B cell (primary cell): ENCODE measurements around the gene ANKS1B. TPM values are rescaled to one million over a fixed set of nuclear protein-coding genes. Genes with fewer than 3 reads are reported as not detected.

Source experiments
- ATAC-seq: fragments of 200-7000 bp; cut with Tn5 transposase; one replicate; pipeline ENCODE4 v1.10.0; 2021; ENCODE audit warnings: low read depth, mild to moderate bottlenecking, moderate number of reproducible peaks, moderate library complexity
- CTCF ChIA-PET: fragments of 350-600 bp; sonication (Branson Sonifier 250); formaldehyde crosslinking; loops from one replicate; lab custom pipeline; 2021; ENCODE audit warnings: antibody characterized with exemption, inconsistent platforms; lab: Charles Lee
- POLR2A ChIA-PET: fragments of 350-600 bp; sonication (Branson Sonifier 250); formaldehyde crosslinking; loops from one replicate; lab custom pipeline; 2021; ENCODE audit warnings: antibody characterized with exemption; lab: Charles Lee
- DNase-seq: peaks from one replicate; pipeline ENCODE4 v3.0.0; 2013
- H2AFZ ChIP-seq: 2 replicates; pipeline ENCODE4 v1.6.1; 2012; ENCODE audit warnings: mild to moderate bottlenecking, low read depth, low read length; ENCODE audit not compliant: insufficient read depth, poor library complexity, severe bottlenecking
- H3K27ac ChIP-seq, 2 donors: 1 replicate in 1 of 2; 2 replicates in 1 of 2; pipeline ENCODE4 v1.5.1; 2012 to 2013; ENCODE audit warnings: low read length in 2 of 2, mild to moderate bottlenecking in 2 of 2, moderate library complexity in 1 of 2
- H3K27me3 ChIP-seq, 4 experiments: fragments of 200-600 bp in 1 of 4; sonication (generic) in 1 of 4; replicated peaks in 1 of 4; 1 replicate in 2 of 4; 2 replicates in 2 of 4; pipeline versions ENCODE4 v1.6.1 to v1.7.0; 2013 to 2016; ENCODE audit warnings: low read length in 3 of 4, mild to moderate bottlenecking in 2 of 4, mixed read lengths in 1 of 4, moderate library complexity in 1 of 4; ENCODE audit not compliant: insufficient read depth in 4 of 4, control insufficient read depth in 3 of 4; ENCODE audit errors: control extremely low read depth in 1 of 4
- H3K36me3 ChIP-seq, 2 experiments: replicated peaks in 1 of 2; 1 replicate in 1 of 2; 2 replicates in 1 of 2; pipeline versions ENCODE4 v1.6.1 to v1.7.1; 2013; ENCODE audit warnings: low read length in 1 of 2; ENCODE audit not compliant: insufficient read depth in 2 of 2, control insufficient read depth in 1 of 2; ENCODE audit errors: control extremely low read depth in 1 of 2, extremely low read depth in 1 of 2
- H3K4me1 ChIP-seq, 2 donors: fragments of 200-600 bp in 1 of 2; sonication (generic) in 1 of 2; 1 replicate in 1 of 2; 2 replicates in 1 of 2; pipeline versions ENCODE4 v1.5.1 to v1.6.1; 2013 to 2017; ENCODE audit warnings: low read length in 2 of 2; ENCODE audit not compliant: control insufficient read depth in 2 of 2, insufficient read depth in 2 of 2
- H3K4me2 ChIP-seq: replicated peaks from 2 replicates; pipeline ENCODE3; 2012; ENCODE audit warnings: mild to moderate bottlenecking, low read depth, low read length; ENCODE audit not compliant: poor library complexity, severe bottlenecking
- H3K4me3 ChIP-seq, 5 experiments: fragments of 200-600 bp in 1 of 5; sonication (generic) in 1 of 5; 1 replicate in 3 of 5; 2 replicates in 2 of 5; pipeline versions ENCODE4 v1.5.1 to v1.7.0; 2011 to 2016; ENCODE audit warnings: low read length in 4 of 5, mild to moderate bottlenecking in 4 of 5, low read depth in 2 of 5, control low read depth in 1 of 5, moderate library complexity in 1 of 5; ENCODE audit not compliant: insufficient read depth in 1 of 5; ENCODE audit errors: control extremely low read depth in 1 of 5, extremely low read depth in 1 of 5
- H3K79me2 ChIP-seq: fragments of 200-600 bp; sonication (generic); one replicate; pipeline ENCODE4 v1.6.0; 2016; ENCODE audit warnings: low read length; ENCODE audit not compliant: control insufficient read depth, insufficient read depth
- H3K9ac ChIP-seq: fragments of 200-600 bp; sonication (generic); 2 replicates; pipeline ENCODE4 v1.6.1; 2017; ENCODE audit warnings: mild to moderate bottlenecking, low read length, moderate library complexity
- H3K9me3 ChIP-seq, 3 donors: one replicate each; pipeline versions ENCODE4 v1.6.1 to v1.7.1; 2013; ENCODE audit warnings: low read length in 2 of 3; ENCODE audit not compliant: control insufficient read depth in 2 of 3, insufficient read depth in 1 of 3; ENCODE audit errors: control extremely low read depth in 1 of 3
- H4K20me1 ChIP-seq: 2 replicates; pipeline ENCODE4 v1.6.0; 2012; ENCODE audit warnings: mild to moderate bottlenecking, low read length; ENCODE audit not compliant: insufficient read depth, control insufficient read depth, poor library complexity, severe bottlenecking
- H3K27ac Mint-ChIP-seq: one replicate; pipeline ENCODE4 v1.8.0; 2021; ENCODE audit warnings: mixed read lengths
- H3K27me3 Mint-ChIP-seq: one replicate; pipeline ENCODE4 v1.8.0; 2021; ENCODE audit warnings: mixed read lengths
- H3K4me1 Mint-ChIP-seq: one replicate; pipeline ENCODE4 v1.8.0; 2021; ENCODE audit warnings: mixed read lengths
- H3K4me3 Mint-ChIP-seq: one replicate; pipeline ENCODE4 v1.8.0; 2021; ENCODE audit warnings: mixed read lengths
- H3K9me3 Mint-ChIP-seq: one replicate; pipeline ENCODE4 v1.8.0; 2022; ENCODE audit warnings: mixed read lengths; ENCODE audit not compliant: insufficient read depth
- CTCF ChIP-seq: fragments of 200-600 bp; IDR thresholded peaks from one replicate; pipeline ENCODE4 v1.8.0; 2022; ENCODE audit warnings: antibody characterized with exemption, mild to moderate bottlenecking
- EZH2 ChIP-seq: IDR thresholded peaks from 2 replicates; pipeline ENCODE4 v1.6.1; 2012; ENCODE audit warnings: borderline replicate concordance, low read depth, mild to moderate bottlenecking, moderate library complexity, low read length; ENCODE audit not compliant: insufficient read depth, poor library complexity, severe bottlenecking
- WGBS: methylation state at CpG from one replicate; pipeline ENCODE4 v1.1.5; 2013; ENCODE audit warnings: missing lambda C conversion rate; ENCODE audit not compliant: insufficient coverage; 5-methylcytosine and 5-hydroxymethylcytosine counted together
- intact Hi-C: fragments of 100-400 bp; cut with micrococcal nuclease; formaldehyde crosslinking; loops from one replicate; pipeline ENCODE4 v1.10.0; 2022
- polyA plus RNA-seq: library from polyadenylated mRNA; depleted of rRNA; stranded (reverse); fragments of >200 nt; gene quantifications from 2 replicates; pipeline ENCODE4 v1.2.3, GENCODE V29; 2012
- total RNA-seq, 2 donors: library from RNA; stranded (reverse); fragments of 120-200 nt in 1 of 2; gene quantifications; 1 replicate in 1 of 2; 2 replicates in 1 of 2; pipeline versions ENCODE4 v1.2.3 to v1.2.4, GENCODE V29; 2013 to 2022

ANKS1B gene
- total and polyA plus RNA-seq, 2 donors (not counting 1 experiment from before 2014, with no cell fraction given), result not detected

GRCh38 chr12:99600388-99600787 is 384.3 kb downstream of the ANKS1B start:
- no peaks in the 10 kb centered on the region for H3K9me3 Mint-ChIP-seq
- no peak overlapping the region for H2AFZ ChIP-seq
- H3K79me2 ChIP-seq, result no peaks in the 10 kb centered on the region
- H3K4me1 ChIP-seq, result no peaks in the 10 kb centered on the region
- TF ChIP-seq EZH2 (no peak), CTCF (no peak)
- H3K27ac ChIP-seq, result no peak overlapping the region
- H3K9me3 ChIP-seq, result no peaks in the 10 kb centered on the region
- ChIA-PET CTCF (no interaction called here), POLR2A (no interaction called here)
- H3K27ac Mint-ChIP-seq, result no peak overlapping the region
- DNase-seq, result no peak
- H3K27me3 Mint-ChIP-seq, result no peaks in the 10 kb centered on the region
- H3K4me3 ChIP-seq, result no peak overlapping the region
- H3K9ac ChIP-seq, result no peak overlapping the region
- no peaks in the 10 kb centered on the region for H3K36me3 ChIP-seq
- WGBS, result 9% methylated on average over 2 of the region's 5 CpGs
- intact Hi-C loops, result no loop called here
- H3K4me2 ChIP-seq, result no peak overlapping the region
- peaks cover 4% of the 10 kb centered on the region for H3K4me1 Mint-ChIP-seq
- H3K4me3 Mint-ChIP-seq, result no peak overlapping the region
- H4K20me1 ChIP-seq, result no peaks in the 10 kb centered on the region
- no peak for ATAC-seq
- H3K27me3 ChIP-seq, result no peaks in the 10 kb centered on the region

- intact Hi-C loops, result no loop called here
- H3K4me3 Mint-ChIP-seq, result no peak overlapping the region
- DNase-seq, result no peak
- Histone ChIP-seq H3K4me1 (no peaks in the 10 kb centered on the region), H3K27ac (no peak overlapping the region), H3K9me3 (no peaks in the 10 kb centered on the region), H3K4me3 (no peak overlapping the region), H3K79me2 (no peaks in the 10 kb centered on the region), H3K9ac (no peak overlapping the region), H4K20me1 (no peaks in the 10 kb centered on the region), H3K27me3 (no peaks in the 10 kb centered on the region), H3K4me2 (no peak overlapping the region), H2AFZ (no peak overlapping the region), H3K36me3 (no peaks in the 10 kb centered on the region)
- CTCF ChIA-PET, result no interaction called here
- POLR2A ChIA-PET, result no interaction called here
- no peak for ATAC-seq
- H3K27ac Mint-ChIP-seq, result no peak overlapping the region
- TF ChIP-seq EZH2 (no peak), CTCF (no peak)
- H3K27me3 Mint-ChIP-seq, result no peaks in the 10 kb centered on the region
- no peaks in the 10 kb centered on the region for H3K9me3 Mint-ChIP-seq
- 86% methylated on average over 2 of the region's 2 CpGs for WGBS
- peaks cover 4% of the 10 kb centered on the region for H3K4me1 Mint-ChIP-seq
These were observed 386.0 kb downstream of the ANKS1B start for GRCh38 chr12:99598785-99599184.
